HCT116 (cell line): Measurements from ENCODE around the gene NKX1-1.

ENCODE experiments used
- CTCF ChIP-seq, 3 experiments: fragments of 200-600 bp in 1 of 3; sonication (generic) in 1 of 3; IDR thresholded peaks in 2 of 3; conservative IDR thresholded peaks in 1 of 3; 2 replicates each; pipeline ENCODE4 v1.5.1; 2012 to 2017; ENCODE audit warnings: low read depth in 2 of 3, low read length in 2 of 3, antibody characterized with exemption in 1 of 3, borderline replicate concordance in 1 of 3, control low read depth in 1 of 3, mild to moderate bottlenecking in 1 of 3, mixed read lengths in 1 of 3, mixed run types in 1 of 3, moderate library complexity in 1 of 3; ENCODE audit not compliant: insufficient read depth in 1 of 3
- POLR2AphosphoS5 ChIP-seq: IDR thresholded peaks from 2 replicates; pipeline ENCODE4 v1.6.1; 2011; ENCODE audit warnings: mild to moderate bottlenecking, low read depth, low read length, moderate library complexity
- RAD21 ChIP-seq: IDR thresholded peaks from 2 replicates; pipeline ENCODE4 v1.6.1; 2012; ENCODE audit warnings: low read depth, mild to moderate bottlenecking
- TF ChIP-seq, protein P1 (sequence below): IDR thresholded peaks from 2 replicates; pipeline ENCODE4 v1.6.1; 2012

GRCh38 chr4:1410491-1411325 lies 4.5 kb upstream of the NKX1-1 start:
- no peak for TF ChIP-seq CTCF (IDR thresholded peaks at IDR 0.05 in 2 of 3, conservative IDR thresholded peaks at IDR 0.05 in 1 of 3; ENCODE audit: borderline replicate concordance in 1 of 3, insufficient read depth in 1 of 3, low read depth in 2 of 3, low read length in 2 of 3)
- TF ChIP-seq RAD21 = no peak
- TF ChIP-seq, protein P1, sequence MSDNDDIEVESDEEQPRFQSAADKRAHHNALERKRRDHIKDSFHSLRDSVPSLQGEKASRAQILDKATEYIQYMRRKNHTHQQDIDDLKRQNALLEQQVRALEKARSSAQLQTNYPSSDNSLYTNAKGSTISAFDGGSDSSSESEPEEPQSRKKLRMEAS = peak; percentile 78
- TF ChIP-seq POLR2AphosphoS5 = peak; percentile 57; the same call in 1 of the 2 replicates
